IPS-18c (cell line): ENCODE results near the gene RBFOX2.
"Not testable (repeated sequence)": the region's sequence is repeated elsewhere in the genome, so short reads cannot be mapped to it uniquely, and the experiment has no call there.

Experiments
- H3K4me3 ChIP-seq: 2 replicates; pipeline ENCODE4 v1.7.0; 2013; ENCODE audit warnings: low read depth, mild to moderate bottlenecking, low read length, moderate library complexity; ENCODE audit not compliant: insufficient read depth
- H3K9me3 ChIP-seq: one replicate; pipeline ENCODE4 v1.6.1; 2013; ENCODE audit warnings: mild to moderate bottlenecking, low read length, moderate library complexity; ENCODE audit not compliant: control insufficient read depth, insufficient read depth

Gene RBFOX2

GRCh38 chr22:35739076-35739930 lies 289.3 kb downstream of the RBFOX2 start:
- no peak overlapping the region for H3K4me3 ChIP-seq
- no peaks in the 10 kb centered on the region for H3K9me3 ChIP-seq

GRCh38 chr22:35737886-35738285 lies 290.7 kb downstream of the RBFOX2 start:
- H3K4me3 ChIP-seq, H3K9me3 ChIP-seq: not testable (repeated sequence)

GRCh38 chr22:35736701-35737100 lies 291.9 kb downstream of the RBFOX2 start:
- H3K4me3 ChIP-seq, result no peak overlapping the region
- peaks cover 2% of the 10 kb centered on the region for H3K9me3 ChIP-seq

- Histone ChIP-seq H3K9me3 (peaks cover 2% of the 10 kb centered on the region), H3K4me3 (no peak overlapping the region)
Measured at GRCh38 chr22:35736166-35736565, 292.5 kb downstream of the RBFOX2 start.

- Histone ChIP-seq H3K4me3 (no peak overlapping the region), H3K9me3 (peaks cover 2% of the 10 kb centered on the region)
Measured at GRCh38 chr22:35735542-35735941, 293.1 kb downstream of the RBFOX2 start.

- H3K4me3 ChIP-seq, result no peak overlapping the region
- H3K9me3 ChIP-seq, result peaks cover 2% of the 10 kb centered on the region
Measured at GRCh38 chr22:35734517-35734827, 294.2 kb downstream of the RBFOX2 start.

- Histone ChIP-seq H3K4me3 (no peak overlapping the region), H3K9me3 (peaks cover 2% of the 10 kb centered on the region)
Measured at GRCh38 chr22:35733791-35734516, 294.7 kb downstream of the RBFOX2 start.

GRCh38 chr22:35733036-35733435 lies 295.6 kb downstream of the RBFOX2 start:
- Histone ChIP-seq H3K4me3 (no peak overlapping the region), H3K9me3 (peaks cover 2% of the 10 kb centered on the region)

- Histone ChIP-seq H3K4me3 (no peak overlapping the region), H3K9me3 (peaks cover 2% of the 10 kb centered on the region)
Measured at GRCh38 chr22:35732116-35732515, 296.5 kb downstream of the RBFOX2 start.

GRCh38 chr22:35731321-35731720 lies 297.3 kb downstream of the RBFOX2 start:
- H3K9me3 ChIP-seq, result peaks cover 2% of the 10 kb centered on the region
- no peak overlapping the region for H3K4me3 ChIP-seq

- peaks cover 2% of the 10 kb centered on the region for H3K9me3 ChIP-seq
- H3K4me3 ChIP-seq, result no peak overlapping the region
Measured at GRCh38 chr22:35729309-35729698, 299.3 kb downstream of the RBFOX2 start.

GRCh38 chr22:35728639-35729308 lies 299.9 kb downstream of the RBFOX2 start:
- Histone ChIP-seq H3K4me3 (no peak overlapping the region), H3K9me3 (peaks cover 2% of the 10 kb centered on the region)

- H3K9me3 ChIP-seq, result peaks cover 2% of the 10 kb centered on the region
- H3K4me3 ChIP-seq, result no peak overlapping the region
Measured at GRCh38 chr22:35727436-35727835, 301.2 kb downstream of the RBFOX2 start.

- no peak overlapping the region for H3K4me3 ChIP-seq
Measured at GRCh38 chr22:35726933-35727332, 301.7 kb downstream of the RBFOX2 start.

GRCh38 chr22:35726398-35726797 lies 302.2 kb downstream of the RBFOX2 start:
- no peak overlapping the region for H3K4me3 ChIP-seq
- no peaks in the 10 kb centered on the region for H3K9me3 ChIP-seq

More at GRCh38 chr22:35726933-35727332, 301.7 kb downstream of the RBFOX2 start:
- no peaks in the 10 kb centered on the region for H3K9me3 ChIP-seq

GRCh38 chr22:35725521-35725920 lies 303.1 kb downstream of the RBFOX2 start:
- no peak overlapping the region for H3K4me3 ChIP-seq
- no peaks in the 10 kb centered on the region for H3K9me3 ChIP-seq

GRCh38 chr22:35721960-35722359 lies 306.7 kb downstream of the RBFOX2 start:
- Histone ChIP-seq H3K9me3 (no peaks in the 10 kb centered on the region), H3K4me3 (no peak overlapping the region)
